ENCODE results near the gene COL8A2. TPM values are rescaled to one million over a fixed set of nuclear protein-coding genes. Genes with fewer than 3 reads are reported as not detected.

The COL8A2 gene
- total RNA-seq, 1 donor from 2014 or later: not detected

- no peaks in the 10 kb centered on the region for H3K9me3 Mint-ChIP-seq
- DNase-seq (ENCODE audit: low spot score): no peak
- intact Hi-C loops (cut with micrococcal nuclease): no loop called here
- H3K27me3 Mint-ChIP-seq (ENCODE audit: low read depth): peaks cover 12% of the 10 kb centered on the region
- no peak overlapping the region for H3K4me3 Mint-ChIP-seq (ENCODE audit: low read depth)
- H3K36me3 Mint-ChIP-seq (ENCODE audit: low read depth): no peaks in the 10 kb centered on the region
- no peak overlapping the region for H3K27ac Mint-ChIP-seq
- H3K4me1 Mint-ChIP-seq (ENCODE audit: low read depth): peaks cover 3% of the 10 kb centered on the region
Observed at GRCh38 chr1:36076979-36077573, 47.9 kb downstream of the COL8A2 start.

DNA sequence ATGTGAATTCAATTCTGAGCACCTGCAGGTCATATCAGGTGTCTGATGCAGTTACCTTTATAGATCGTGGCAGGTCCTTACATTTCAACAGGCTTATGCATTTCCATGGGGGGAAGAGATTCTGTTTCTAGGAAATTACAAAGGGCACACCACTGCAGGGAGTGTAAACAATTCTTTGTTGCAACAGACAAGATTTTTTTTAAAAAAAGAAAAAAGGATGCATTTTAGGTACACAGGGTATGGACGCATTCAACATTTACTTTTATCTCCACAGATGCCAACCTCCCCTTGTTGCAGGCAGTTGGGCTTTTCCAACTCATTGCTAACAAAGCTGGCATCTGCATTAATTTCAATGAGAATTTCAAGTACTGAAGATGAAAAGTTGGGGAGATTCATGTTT is 54.7 kb downstream of the COL8A2 start:
- Mint-ChIP-seq H3K27ac (no peak overlapping the region), H3K27me3 (ENCODE audit: low read depth) (no peaks in the 10 kb centered on the region), H3K9me3 (no peaks in the 10 kb centered on the region), H3K4me1 (ENCODE audit: low read depth) (peaks cover 3% of the 10 kb centered on the region), H3K4me3 (ENCODE audit: low read depth) (no peak overlapping the region), H3K36me3 (ENCODE audit: low read depth) (no peaks in the 10 kb centered on the region)
- DNase-seq (ENCODE audit: low spot score): no peak
- intact Hi-C loops (cut with micrococcal nuclease): no loop called here

DNA sequence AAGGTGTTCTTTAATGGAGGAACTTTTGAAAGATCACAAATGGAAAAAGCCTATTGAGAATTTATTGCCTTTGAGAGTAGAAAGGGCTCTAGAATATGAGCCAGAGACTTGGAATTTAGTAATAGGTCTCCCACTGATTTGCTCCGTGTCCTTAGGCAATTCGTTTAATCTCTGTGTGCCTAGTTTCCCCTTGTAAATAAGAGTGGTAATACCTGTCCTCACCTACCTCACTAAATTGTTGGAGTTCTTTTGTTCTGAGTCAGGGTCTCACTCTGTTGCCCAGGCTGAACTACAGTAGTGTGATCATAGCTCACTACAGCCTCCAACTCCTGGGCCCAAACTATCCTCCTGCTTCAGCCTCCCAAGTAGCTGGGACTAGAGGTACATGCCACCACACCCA is 56.2 kb downstream of the COL8A2 start:
- Mint-ChIP-seq H3K4me1 (ENCODE audit: low read depth) (no peaks in the 10 kb centered on the region), H3K36me3 (ENCODE audit: low read depth) (no peaks in the 10 kb centered on the region), H3K27ac (no peak overlapping the region), H3K9me3 (no peaks in the 10 kb centered on the region), H3K27me3 (ENCODE audit: low read depth) (no peaks in the 10 kb centered on the region), H3K4me3 (ENCODE audit: low read depth) (no peak overlapping the region)
- intact Hi-C loops (cut with micrococcal nuclease): no loop called here
- DNase-seq (ENCODE audit: low spot score): no peak

DNA sequence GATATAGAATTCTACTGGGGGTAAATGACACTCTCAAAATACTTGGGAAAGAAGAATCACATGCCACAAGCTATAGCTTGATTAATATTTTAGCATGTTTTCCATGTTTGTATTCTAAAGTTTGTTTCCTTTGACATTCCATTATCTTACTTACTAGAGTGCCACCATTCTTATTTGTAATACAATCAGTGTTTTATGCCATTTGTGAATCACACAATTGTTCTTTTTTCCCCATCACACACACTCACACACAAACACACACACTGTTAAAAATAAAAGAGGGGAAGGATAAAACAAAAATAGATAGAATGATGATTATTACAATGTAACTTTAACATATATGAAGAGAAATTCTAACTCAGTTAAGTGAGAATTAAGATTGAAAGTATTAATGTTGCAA is 57.2 kb downstream of the COL8A2 start:
- no peaks in the 10 kb centered on the region for H3K27me3 Mint-ChIP-seq (ENCODE audit: low read depth)
- no peaks in the 10 kb centered on the region for H3K9me3 Mint-ChIP-seq
- no peak overlapping the region for H3K27ac Mint-ChIP-seq
- H3K36me3 Mint-ChIP-seq (ENCODE audit: low read depth): no peaks in the 10 kb centered on the region
- DNase-seq (ENCODE audit: low spot score): no peak
- intact Hi-C loops (cut with micrococcal nuclease): no loop called here
- no peak overlapping the region for H3K4me3 Mint-ChIP-seq (ENCODE audit: low read depth)
- no peaks in the 10 kb centered on the region for H3K4me1 Mint-ChIP-seq (ENCODE audit: low read depth)

GRCh38 chr1:36062315-36062714 is 62.7 kb downstream of the COL8A2 start:
- H3K4me3 Mint-ChIP-seq (ENCODE audit: low read depth): no peak overlapping the region
- no peak overlapping the region for H3K27ac Mint-ChIP-seq

GRCh38 chr1:36055706-36056105 is 69.3 kb downstream of the COL8A2 start:
- peaks cover 10% of the 10 kb centered on the region for H3K36me3 Mint-ChIP-seq (ENCODE audit: low read depth)
- H3K4me1 Mint-ChIP-seq (ENCODE audit: low read depth): no peaks in the 10 kb centered on the region
- no peaks in the 10 kb centered on the region for H3K9me3 Mint-ChIP-seq
- no peak for DNase-seq (ENCODE audit: low spot score)
- intact Hi-C loops (cut with micrococcal nuclease): no loop called here
- H3K27ac Mint-ChIP-seq: no peak overlapping the region
- H3K4me3 Mint-ChIP-seq (ENCODE audit: low read depth): no peak overlapping the region
- H3K27me3 Mint-ChIP-seq (ENCODE audit: low read depth): no peaks in the 10 kb centered on the region

More at GRCh38 chr1:36062315-36062714, 62.7 kb downstream of the COL8A2 start:
- no peak for DNase-seq (ENCODE audit: low spot score)
- H3K4me1 Mint-ChIP-seq (ENCODE audit: low read depth): no peaks in the 10 kb centered on the region
- no peaks in the 10 kb centered on the region for H3K36me3 Mint-ChIP-seq (ENCODE audit: low read depth)
- H3K9me3 Mint-ChIP-seq: no peaks in the 10 kb centered on the region
- intact Hi-C loops (cut with micrococcal nuclease): no loop called here
- H3K27me3 Mint-ChIP-seq (ENCODE audit: low read depth): no peaks in the 10 kb centered on the region

DNA sequence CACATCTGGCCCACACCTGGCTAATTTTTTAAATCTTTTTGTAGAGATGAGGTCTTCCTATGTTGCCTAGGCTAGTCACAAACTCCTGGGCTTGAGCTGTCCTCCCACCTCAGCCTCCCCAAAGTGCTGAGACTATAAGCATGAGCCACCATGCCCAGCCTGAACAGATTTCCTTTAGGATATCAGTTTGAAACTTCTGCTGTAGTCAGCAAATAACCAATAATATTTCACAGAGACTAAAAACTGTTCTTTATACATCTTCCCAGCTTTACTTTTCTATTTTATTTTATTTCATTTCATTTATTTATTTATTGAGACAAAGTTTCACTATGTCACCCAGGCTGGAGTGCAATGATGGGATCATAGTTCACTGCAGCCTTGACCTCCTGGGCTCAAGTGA is 71.0 kb downstream of the COL8A2 start:
- Mint-ChIP-seq H3K27me3 (ENCODE audit: low read depth) (no peaks in the 10 kb centered on the region), H3K27ac (no peak overlapping the region), H3K4me3 (ENCODE audit: low read depth) (no peak overlapping the region), H3K9me3 (no peaks in the 10 kb centered on the region), H3K36me3 (ENCODE audit: low read depth) (peaks cover 16% of the 10 kb centered on the region), H3K4me1 (ENCODE audit: low read depth) (no peaks in the 10 kb centered on the region)
- no peak for DNase-seq (ENCODE audit: low spot score)
- intact Hi-C loops (cut with micrococcal nuclease): no loop called here

DNA sequence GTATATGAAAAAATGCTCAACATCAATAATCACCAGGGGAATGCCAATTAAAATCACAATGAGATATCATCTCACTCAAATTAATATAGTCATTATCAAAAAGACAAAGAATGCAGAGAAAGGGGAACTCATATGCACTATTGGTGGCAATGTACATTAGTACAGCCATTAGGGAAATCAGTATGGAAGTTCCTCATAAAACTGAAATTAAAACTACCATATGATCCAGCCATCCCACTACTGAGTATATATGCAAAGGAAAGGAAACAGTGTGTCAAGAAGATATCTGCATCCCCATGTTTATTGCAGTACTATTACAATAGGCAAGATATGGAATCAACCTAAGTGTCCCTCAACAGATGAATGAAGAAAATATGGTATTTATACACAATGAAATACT is 73.2 kb downstream of the COL8A2 start:
- peaks cover 38% of the 10 kb centered on the region for H3K36me3 Mint-ChIP-seq (ENCODE audit: low read depth)
- H3K4me3 Mint-ChIP-seq (ENCODE audit: low read depth): no peak overlapping the region
- H3K9me3 Mint-ChIP-seq: no peaks in the 10 kb centered on the region
- no peak overlapping the region for H3K27ac Mint-ChIP-seq
- H3K27me3 Mint-ChIP-seq (ENCODE audit: low read depth): no peaks in the 10 kb centered on the region
- no peaks in the 10 kb centered on the region for H3K4me1 Mint-ChIP-seq (ENCODE audit: low read depth)
- DNase-seq (ENCODE audit: low spot score): no peak
- intact Hi-C loops (cut with micrococcal nuclease): no loop called here

Other genes starting within 250 kb of the COL8A2 start
- gene AGO1, start 242.0 kb downstream of the COL8A2 start, total RNA-seq: 36.9 and 38.6 TPM in 2 replicates
- 21.2 and 26.7 TPM in 2 replicates for gene AGO3, start 194.1 kb downstream of the COL8A2 start, total RNA-seq
- gene TEKT2, start 41.1 kb downstream of the COL8A2 start, total RNA-seq: 0.18 and 0.21 TPM in 2 replicates
- gene ADPRS, start 36.3 kb downstream of the COL8A2 start, total RNA-seq: 33.6 and 35.3 TPM in 2 replicates
- 68.4 and 71.5 TPM in 2 replicates for gene TRAPPC3, start 24.3 kb upstream of the COL8A2 start, total RNA-seq
- gene MAP7D1, start 30.9 kb upstream of the COL8A2 start, total RNA-seq: 162 and 172 TPM in 2 replicates
- 159 and 164 TPM in 2 replicates for gene THRAP3, start 99.2 kb upstream of the COL8A2 start, total RNA-seq
- 19.0 and 20.4 TPM in 2 replicates for gene SH3D21, start 181.1 kb upstream of the COL8A2 start, total RNA-seq
- 10.7 and 11.0 TPM in 2 replicates for gene EVA1B, start 198.4 kb upstream of the COL8A2 start, total RNA-seq

Measured in activated T-helper 2 cell treated with anti-CD3 and anti-CD28 coated beads, Interferon-gamma antibody, Interleukin-2, Interleukin-4, amounts not matched to agents 10 μg/mL and 5 μg/mL and 100 μg/mL, durations not matched to agents 14 hours and 24 hours and 36 hours (primary cell).